ENCODE measurements around the gene KLF18. TPM values are rescaled to one million over a fixed set of nuclear protein-coding genes. Genes with fewer than 3 reads are reported as not detected.

Gene KLF18
- total RNA-seq, 4 donors from 2014 or later: not detected

DNA sequence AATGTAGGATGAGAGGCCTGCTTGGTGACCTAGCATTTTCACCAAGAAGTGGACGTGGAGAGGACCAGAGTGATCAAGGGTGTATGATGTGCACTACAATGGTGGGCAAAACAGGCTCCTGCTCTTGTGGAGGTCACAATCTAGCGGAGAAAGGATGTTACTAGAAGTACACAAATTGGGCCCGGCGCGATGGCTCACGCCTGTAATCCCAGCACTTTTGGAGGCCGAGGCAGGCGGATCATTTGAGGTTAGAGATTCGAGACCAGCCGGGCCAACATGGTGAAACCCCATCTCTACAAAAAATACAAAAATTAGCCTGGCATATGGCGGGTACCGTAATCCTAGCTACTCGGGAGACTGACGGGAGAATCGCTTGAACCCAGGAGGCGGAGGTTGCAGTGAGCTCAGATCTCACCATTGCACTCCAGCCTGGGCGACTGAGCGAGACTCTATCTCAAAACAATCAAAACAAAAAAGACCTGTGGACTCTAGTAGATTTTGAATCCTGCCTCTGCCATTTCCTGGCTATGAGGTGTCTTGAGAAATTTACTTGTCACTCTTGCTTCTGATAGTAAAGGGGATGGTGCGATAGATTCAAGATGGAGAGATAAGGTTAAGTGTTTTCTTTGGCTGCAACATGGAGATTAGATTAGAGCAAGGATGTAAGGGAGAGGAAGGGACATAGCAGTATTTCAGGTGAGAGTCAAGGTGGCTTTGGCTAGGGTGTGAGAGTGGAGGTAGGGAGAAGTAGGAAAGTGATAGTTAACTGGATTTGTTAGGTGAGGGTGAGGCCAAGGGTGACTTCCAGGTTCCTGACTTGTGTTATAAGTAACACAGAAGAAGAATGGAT is 7.1 kb downstream of the KLF18 start:
- H3K27ac ChIP-seq: no peak overlapping the region
- no peak for DNase-seq
- no peaks in the 10 kb centered on the region for H3K36me3 ChIP-seq
- no peaks in the 10 kb centered on the region for H3K9me3 ChIP-seq
- ATAC-seq: no peak
- H3K4me3 ChIP-seq: no peak overlapping the region
- in situ Hi-C loops (cut with MboI; ENCODE audit: low sequenced_read_pairs in 4 of 4): no loop called here
- no peaks in the 10 kb centered on the region for H3K27me3 ChIP-seq
- TF ChIP-seq, protein P1, sequence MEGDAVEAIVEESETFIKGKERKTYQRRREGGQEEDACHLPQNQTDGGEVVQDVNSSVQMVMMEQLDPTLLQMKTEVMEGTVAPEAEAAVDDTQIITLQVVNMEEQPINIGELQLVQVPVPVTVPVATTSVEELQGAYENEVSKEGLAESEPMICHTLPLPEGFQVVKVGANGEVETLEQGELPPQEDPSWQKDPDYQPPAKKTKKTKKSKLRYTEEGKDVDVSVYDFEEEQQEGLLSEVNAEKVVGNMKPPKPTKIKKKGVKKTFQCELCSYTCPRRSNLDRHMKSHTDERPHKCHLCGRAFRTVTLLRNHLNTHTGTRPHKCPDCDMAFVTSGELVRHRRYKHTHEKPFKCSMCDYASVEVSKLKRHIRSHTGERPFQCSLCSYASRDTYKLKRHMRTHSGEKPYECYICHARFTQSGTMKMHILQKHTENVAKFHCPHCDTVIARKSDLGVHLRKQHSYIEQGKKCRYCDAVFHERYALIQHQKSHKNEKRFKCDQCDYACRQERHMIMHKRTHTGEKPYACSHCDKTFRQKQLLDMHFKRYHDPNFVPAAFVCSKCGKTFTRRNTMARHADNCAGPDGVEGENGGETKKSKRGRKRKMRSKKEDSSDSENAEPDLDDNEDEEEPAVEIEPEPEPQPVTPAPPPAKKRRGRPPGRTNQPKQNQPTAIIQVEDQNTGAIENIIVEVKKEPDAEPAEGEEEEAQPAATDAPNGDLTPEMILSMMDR (IDR thresholded peaks at IDR 0.05 in 4 of 5, conservative IDR thresholded peaks at IDR 0.05 in 1 of 5): no peak
- no peak for TF ChIP-seq POLR2A (IDR thresholded peaks at IDR 0.05)
- no peaks in the 10 kb centered on the region for H3K4me1 ChIP-seq
- intact Hi-C loops (cut with DNase I; ENCODE audit: low total_unique reads): no loop called here

DNA sequence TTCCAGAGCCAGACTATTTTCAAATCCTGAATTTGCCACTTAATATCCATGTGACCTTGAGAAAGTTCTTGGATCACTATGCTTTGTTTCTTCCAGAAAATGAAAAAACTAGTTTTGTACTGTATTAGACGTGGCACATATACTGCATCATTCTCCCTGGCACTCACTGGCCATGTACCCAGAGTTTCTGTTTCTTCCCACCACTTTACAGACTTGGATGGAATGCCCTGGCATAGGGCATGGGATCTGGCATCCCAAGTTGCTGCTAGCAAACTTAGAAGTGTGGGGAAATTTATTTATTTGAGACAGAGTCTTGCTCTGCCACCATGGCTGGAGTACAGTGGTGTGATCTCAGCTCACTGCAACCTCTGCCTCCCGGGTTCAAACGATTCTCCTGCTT is 10.0 kb downstream of the KLF18 start:
- Histone ChIP-seq H3K4me3 (no peak overlapping the region), H3K36me3 (no peaks in the 10 kb centered on the region), H3K9me3 (no peaks in the 10 kb centered on the region), H3K27ac (no peak overlapping the region), H3K4me1 (no peaks in the 10 kb centered on the region), H3K27me3 (no peaks in the 10 kb centered on the region)
- no peak for ATAC-seq
- in situ Hi-C loops (cut with MboI; ENCODE audit: low sequenced_read_pairs in 4 of 4) (no loop called here), intact Hi-C loops (cut with DNase I; ENCODE audit: low total_unique reads) (no loop called here)
- TF ChIP-seq, protein P1 (IDR thresholded peaks at IDR 0.05 in 4 of 5, conservative IDR thresholded peaks at IDR 0.05 in 1 of 5): no peak
- TF ChIP-seq POLR2A (IDR thresholded peaks at IDR 0.05): no peak
- DNase-seq: no peak

DNA sequence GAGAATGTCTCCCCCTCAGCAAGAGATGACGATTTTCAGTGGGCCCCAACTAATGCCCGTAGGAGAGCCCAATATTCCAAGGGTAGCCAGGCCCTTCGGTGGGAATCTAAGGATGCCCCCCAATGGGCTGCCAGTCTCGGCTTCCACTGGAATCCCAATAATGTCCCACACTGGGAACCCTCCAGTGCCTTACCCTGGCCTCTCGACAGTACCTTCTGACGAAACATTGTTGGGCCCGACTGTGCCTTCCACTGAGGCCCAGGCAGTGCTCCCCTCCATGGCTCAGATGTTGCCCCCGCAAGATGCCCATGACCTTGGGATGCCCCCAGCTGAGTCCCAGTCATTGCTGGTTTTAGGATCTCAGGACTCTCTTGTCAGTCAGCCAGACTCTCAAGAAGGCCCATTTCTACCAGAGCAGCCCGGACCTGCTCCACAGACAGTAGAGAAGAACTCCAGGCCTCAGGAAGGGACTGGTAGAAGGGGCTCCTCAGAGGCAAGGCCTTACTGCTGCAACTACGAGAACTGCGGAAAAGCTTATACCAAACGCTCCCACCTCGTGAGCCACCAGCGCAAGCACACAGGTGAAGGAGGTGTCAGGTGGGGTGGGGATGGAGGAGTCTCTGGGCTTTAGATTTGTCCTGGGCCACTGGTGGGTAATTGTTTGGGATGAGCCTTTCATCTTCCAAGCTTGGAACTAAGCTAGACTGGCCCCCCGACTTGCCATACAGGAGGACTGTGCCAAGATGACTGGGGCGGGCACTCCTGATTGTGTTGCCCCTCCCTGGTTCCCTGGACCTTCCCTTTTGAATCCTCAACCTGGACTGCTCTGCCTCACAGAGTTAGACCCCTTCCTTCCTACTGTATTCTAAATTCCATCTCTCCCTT is 11.6 kb downstream of the KLF18 start:
- DNase-seq (no peak), ATAC-seq (no peak)
- TF ChIP-seq, protein P1 (IDR thresholded peaks at IDR 0.05 in 4 of 5, conservative IDR thresholded peaks at IDR 0.05 in 1 of 5): no peak
- no peak for TF ChIP-seq POLR2A (IDR thresholded peaks at IDR 0.05)
- H3K4me3 ChIP-seq: no peak overlapping the region
- H3K27ac ChIP-seq: no peak overlapping the region
- in situ Hi-C loops (cut with MboI; ENCODE audit: low sequenced_read_pairs in 4 of 4) (no loop called here), intact Hi-C loops (cut with DNase I; ENCODE audit: low total_unique reads) (no loop called here)
- no peaks in the 10 kb centered on the region for H3K4me1 ChIP-seq
- no peaks in the 10 kb centered on the region for H3K9me3 ChIP-seq
- no peaks in the 10 kb centered on the region for H3K36me3 ChIP-seq
- H3K27me3 ChIP-seq: peaks cover 0 to 4% (median 0%) of the 10 kb centered on the region in 3 donors

DNA sequence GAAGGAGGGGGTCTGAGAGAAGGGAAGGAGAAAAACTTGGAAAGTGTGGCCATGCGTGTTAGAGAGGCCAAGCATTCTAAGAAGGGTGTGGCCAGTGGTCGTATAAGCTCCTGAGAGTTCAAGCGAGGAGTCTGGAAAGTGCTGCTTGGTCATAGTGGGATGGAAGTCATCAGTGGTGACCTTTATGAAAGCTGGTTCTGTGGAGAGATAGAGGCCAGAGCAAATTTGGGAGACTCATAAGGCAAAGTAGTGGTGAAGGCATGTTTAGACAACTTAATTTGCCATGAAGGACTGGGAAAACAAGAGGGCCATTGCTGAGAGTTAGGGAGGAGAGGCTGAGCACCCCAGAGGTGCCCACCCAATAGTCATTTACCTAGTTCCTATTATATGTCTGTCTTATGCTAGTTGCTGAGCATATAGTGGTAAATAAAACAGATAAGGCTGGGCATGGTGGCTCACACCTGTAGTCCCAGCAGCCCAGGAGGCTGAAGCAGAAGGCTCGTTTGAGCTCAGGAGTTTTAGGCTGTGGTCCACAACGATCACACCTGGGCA is 21.0 kb downstream of the KLF18 start:
- ATAC-seq (no peak), DNase-seq (no peak)
- Histone ChIP-seq H3K27me3 (peaks cover 0 to 6% (median 0%) of the 10 kb centered on the region in 3 donors), H3K4me1 (no peaks in the 10 kb centered on the region), H3K36me3 (no peaks in the 10 kb centered on the region), H3K9me3 (no peaks in the 10 kb centered on the region), H3K4me3 (no peak overlapping the region), H3K27ac (no peak overlapping the region)
- intact Hi-C loops (cut with DNase I; ENCODE audit: low total_unique reads) (no loop called here), in situ Hi-C loops (cut with MboI; ENCODE audit: low sequenced_read_pairs in 4 of 4) (no loop called here)
- no peak for TF ChIP-seq POLR2A (IDR thresholded peaks at IDR 0.05)
- TF ChIP-seq, protein P1 (IDR thresholded peaks at IDR 0.05 in 4 of 5, conservative IDR thresholded peaks at IDR 0.05 in 1 of 5): no peak

Data from gastrocnemius medialis (tissue), 4 donors.